GM19452 (cell line): ENCODE measurements around the gene BDH2.
A peak's percentile ranks its signal among the peaks of the same experiment; 100 is the strongest.

Experiments used
- ATAC-seq: cut with Tn5 transposase; IDR thresholded peaks from one replicate; pipeline ENCODE4 v1.9.1; 2021; ENCODE audit not compliant: unreplicated experiment

BDH2 gene

GRCh38 chr4:103099691-103100392 lies at the start of gene BDH2:
BDH2 (minus strand) TSS chr4:103099834; CDS start chr4:103096254, 3,580 bp downstream.
- ATAC-seq = peak; percentile 98

- ATAC-seq = no peak
These were observed 45.3 kb upstream of the BDH2 start for GRCh38 chr4:103144926-103145325.

DNA sequence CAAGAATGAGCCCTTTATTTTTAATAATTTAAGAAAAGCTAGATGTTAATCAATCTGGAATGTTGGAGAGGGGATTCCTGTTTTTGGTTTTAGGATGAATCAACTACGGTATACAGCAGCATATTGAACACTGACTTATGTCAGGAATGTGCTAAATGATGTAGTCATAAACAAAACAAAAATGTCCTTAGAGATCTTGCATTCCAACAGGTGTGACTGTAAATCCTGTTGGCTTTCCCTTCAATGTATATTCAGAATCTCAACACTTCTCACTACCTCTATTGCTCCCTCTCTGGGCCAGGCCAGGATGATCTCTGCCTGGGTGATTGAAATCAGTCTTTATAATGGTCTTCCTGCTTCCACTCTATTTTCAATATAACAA lies 37.8 kb upstream of the BDH2 start:
- no peak for ATAC-seq

DNA sequence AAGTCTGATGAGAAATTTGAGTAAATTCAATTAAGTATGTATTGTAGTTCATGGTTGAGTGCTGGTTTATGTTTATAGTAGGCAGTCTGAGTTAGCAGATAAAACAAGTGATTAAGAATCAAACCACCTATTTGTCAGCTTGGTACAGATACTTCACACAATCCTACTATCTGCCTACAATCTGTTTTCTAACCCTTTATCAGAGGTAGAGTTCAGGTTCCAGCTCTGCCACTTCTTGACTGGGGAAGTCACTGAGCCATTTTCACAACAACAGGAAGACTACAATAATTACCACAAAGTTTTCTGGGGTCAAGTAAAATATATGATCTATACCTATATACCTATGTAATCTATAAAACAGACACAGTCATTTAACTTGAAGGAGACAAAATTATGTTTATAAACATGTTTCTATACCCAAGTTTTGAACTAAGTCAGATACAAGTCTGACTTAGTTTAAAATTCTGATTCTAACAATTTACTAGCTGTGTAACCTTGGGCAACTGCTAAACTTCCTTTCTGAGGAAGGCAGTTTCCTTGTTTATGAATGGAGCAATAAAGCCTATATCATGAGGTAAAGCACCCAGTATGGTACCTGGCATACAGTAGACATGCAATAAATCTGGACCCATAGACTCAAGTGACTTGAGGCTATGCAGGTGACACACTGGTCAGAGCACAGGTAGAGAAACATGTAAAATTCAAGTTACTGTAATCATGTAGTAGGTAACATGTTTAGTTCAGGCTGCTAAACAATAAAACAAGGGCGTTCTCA lies 37.2 kb upstream of the BDH2 start:
- ATAC-seq = no peak

GRCh38 chr4:103129174-103129573 lies 29.5 kb upstream of the BDH2 start:
- ATAC-seq = no peak

- ATAC-seq = no peak
These were observed 26.5 kb upstream of the BDH2 start for GRCh38 chr4:103126126-103126525.

DNA sequence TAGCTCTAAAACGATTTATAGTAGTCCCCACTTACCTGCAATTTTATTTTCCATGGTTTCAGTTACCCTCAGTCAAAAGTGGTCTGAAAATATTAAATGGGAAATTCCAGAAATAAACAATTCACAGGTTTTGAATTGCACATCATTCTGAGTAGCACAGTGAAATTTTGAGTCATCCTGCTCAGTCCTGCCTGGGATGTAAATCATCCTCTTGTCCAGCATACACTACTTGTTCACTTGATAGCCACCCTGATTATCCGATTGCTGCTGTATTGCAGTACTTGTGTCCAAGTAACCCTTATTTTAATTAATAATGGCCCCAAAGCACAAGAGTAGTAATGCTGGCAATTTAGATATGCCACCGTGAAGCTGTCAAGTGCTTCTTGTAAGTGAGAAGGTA lies 23.5 kb upstream of the BDH2 start:
- no peak for ATAC-seq

- ATAC-seq = no peak
These were observed 18.5 kb upstream of the BDH2 start for GRCh38 chr4:103118166-103118565.

- ATAC-seq = no peak
These were observed 12.0 kb upstream of the BDH2 start for GRCh38 chr4:103111598-103111997.

- no peak for ATAC-seq
These were observed 8.9 kb upstream of the BDH2 start for GRCh38 chr4:103108542-103108941.

DNA sequence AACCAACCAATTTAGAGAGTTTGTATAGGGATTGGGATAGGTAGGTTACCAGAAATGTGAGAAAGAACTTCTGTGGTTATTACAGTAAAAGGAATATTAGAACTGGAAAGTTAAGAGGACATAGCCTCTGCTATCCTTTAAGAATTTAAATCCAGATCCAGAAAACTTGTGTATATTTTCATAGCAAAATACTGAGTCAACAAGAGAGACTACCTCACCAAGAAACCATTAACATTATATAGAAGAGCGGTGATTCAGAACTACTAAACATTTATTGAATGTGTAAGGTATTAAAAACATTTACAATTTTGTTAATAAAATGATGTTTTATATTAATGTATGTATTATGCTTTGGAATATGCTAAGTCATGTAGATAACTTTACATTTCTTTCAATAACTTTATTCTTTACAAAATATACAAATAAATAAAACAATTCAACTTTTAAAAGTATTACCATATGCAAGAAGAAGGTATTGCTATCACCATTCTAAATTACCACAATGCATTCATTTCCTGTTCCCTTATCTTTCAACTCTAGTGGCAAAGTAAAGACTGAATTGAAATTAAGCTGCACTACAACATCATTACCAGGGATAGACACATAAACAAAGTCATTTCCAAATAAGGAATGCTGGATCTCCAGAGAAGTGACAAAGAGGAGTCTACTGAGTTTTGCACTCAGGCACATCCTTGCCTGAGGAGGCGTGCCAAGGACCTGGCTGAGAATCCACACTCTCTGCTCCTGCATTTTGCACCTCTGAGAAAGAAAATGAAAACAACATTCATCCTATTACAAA lies 6.1 kb upstream of the BDH2 start:
- ATAC-seq = no peak

DNA sequence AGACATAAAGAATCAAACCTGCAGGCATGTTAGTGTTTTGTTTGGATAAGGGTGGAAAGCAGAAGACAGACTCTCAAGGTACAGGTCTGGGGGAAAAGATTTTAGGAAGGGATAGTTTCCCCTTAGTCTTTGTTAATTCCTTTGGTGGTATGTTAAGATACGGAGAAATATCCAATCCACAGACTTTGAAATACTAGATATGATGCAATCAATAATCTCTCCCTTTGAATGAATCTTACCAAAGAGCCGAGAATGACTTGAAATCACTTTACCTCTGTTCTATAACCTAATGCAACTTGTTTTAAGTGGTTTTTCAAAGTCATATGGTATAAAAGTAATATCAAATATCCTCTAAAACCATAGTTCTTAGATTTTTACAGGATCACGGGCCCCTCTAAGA lies 5.3 kb upstream of the BDH2 start:
- ATAC-seq = no peak

- no peak for ATAC-seq
These were observed 1.1 kb upstream of the BDH2 start for GRCh38 chr4:103100691-103101090.

GRCh38 chr4:103098756-103099440 lies 736 bp downstream of the BDH2 start:
- ATAC-seq = no peak

GRCh38 chr4:103098341-103098740 lies 1.3 kb downstream of the BDH2 start:
- no peak for ATAC-seq

GRCh38 chr4:103097112-103097511 lies 2.5 kb downstream of the BDH2 start:
- no peak for ATAC-seq

- ATAC-seq = no peak
These were observed 4.6 kb downstream of the BDH2 start for GRCh38 chr4:103095080-103095479.

- ATAC-seq = no peak
These were observed 7.4 kb downstream of the BDH2 start for GRCh38 chr4:103092245-103092644.

GRCh38 chr4:103091601-103092223 lies 7.9 kb downstream of the BDH2 start:
- peak; percentile 86 for ATAC-seq

DNA sequence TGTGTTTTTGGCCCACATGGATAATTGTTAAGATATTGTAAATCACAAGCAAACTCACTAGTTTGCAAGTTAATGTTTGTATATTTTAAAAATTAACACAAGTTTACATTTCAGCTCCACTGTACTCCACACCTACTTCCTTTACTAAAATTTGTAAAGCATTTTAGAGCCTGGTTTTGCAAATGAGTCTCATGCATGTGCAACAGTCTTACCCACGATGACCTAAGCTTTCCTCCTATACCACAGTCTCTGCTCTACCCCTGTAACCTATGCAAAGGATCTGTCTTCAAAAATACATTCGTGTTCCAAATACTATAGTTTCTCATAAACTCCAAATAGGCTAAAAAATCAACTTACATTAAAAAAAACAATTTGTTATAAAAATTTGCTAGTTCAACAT lies 10.2 kb downstream of the BDH2 start:
- no peak for ATAC-seq

GRCh38 chr4:103086551-103086950 lies 13.1 kb downstream of the BDH2 start:
- no peak for ATAC-seq
